Mesenchymal stem cell (in vitro differentiated cells and primary cell): ENCODE results near the gene UBR1.
A peak's percentile ranks its signal among the peaks of the same experiment; 100 is the strongest.
"Not testable (repeated sequence)": the region's sequence is repeated elsewhere in the genome, so short reads cannot be mapped to it uniquely, and the experiment has no call there.

Experiments
- DNase-seq: peaks from one replicate; pipeline ENCODE4 v3.0.0-alpha.2; 2013
- H2AFZ ChIP-seq: one replicate; pipeline ENCODE4 v1.6.1; 2013; ENCODE audit warnings: low read depth, mild to moderate bottlenecking, control low read depth, inconsistent platforms, low read length, moderate library complexity
- H2AK5ac ChIP-seq: 2 replicates; pipeline ENCODE4 v1.6.1; 2013; ENCODE audit warnings: low read length, moderate library complexity, mild to moderate bottlenecking, inconsistent platforms; ENCODE audit not compliant: severe bottlenecking
- H2BK120ac ChIP-seq: one replicate; pipeline ENCODE4 v1.6.1; 2013; ENCODE audit warnings: low read depth, mild to moderate bottlenecking, inconsistent platforms, low read length, moderate library complexity
- H2BK12ac ChIP-seq, 2 experiments: one replicate each; pipeline ENCODE4 v1.6.1; 2013; ENCODE audit warnings: inconsistent platforms in 2 of 2, low read length in 2 of 2, mild to moderate bottlenecking in 2 of 2, moderate library complexity in 2 of 2, control low read depth in 1 of 2
- H2BK15ac ChIP-seq: one replicate; pipeline ENCODE4 v1.6.1; 2013; ENCODE audit warnings: mild to moderate bottlenecking, low read depth, inconsistent platforms; ENCODE audit not compliant: poor library complexity, severe bottlenecking
- H2BK5ac ChIP-seq: 2 replicates; pipeline ENCODE4 v1.6.1; 2013; ENCODE audit warnings: low read depth, mild to moderate bottlenecking, low read length, control low read depth, inconsistent platforms; ENCODE audit not compliant: poor library complexity, severe bottlenecking
- H3K14ac ChIP-seq, 2 experiments: one replicate each; pipeline ENCODE4 v1.6.1; 2013; ENCODE audit warnings: inconsistent platforms in 2 of 2, low read length in 2 of 2, control low read depth in 1 of 2, mild to moderate bottlenecking in 1 of 2, moderate library complexity in 1 of 2
- H3K18ac ChIP-seq, 2 experiments: one replicate each; pipeline ENCODE4 v1.6.1; 2013; ENCODE audit warnings: inconsistent platforms in 2 of 2, low read length in 2 of 2, control low read depth in 1 of 2, low read depth in 1 of 2, mild to moderate bottlenecking in 1 of 2
- H3K23ac ChIP-seq, 2 experiments: one replicate each; pipeline ENCODE4 v1.6.1; 2013; ENCODE audit warnings: inconsistent platforms in 2 of 2, low read length in 2 of 2, mild to moderate bottlenecking in 2 of 2, moderate library complexity in 2 of 2, control low read depth in 1 of 2
- H3K27ac ChIP-seq: 2 replicates; pipeline ENCODE4 v1.5.1; 2013; ENCODE audit warnings: mild to moderate bottlenecking, moderate library complexity, low read length, control low read depth, inconsistent platforms; ENCODE audit not compliant: poor library complexity, severe bottlenecking
- H3K27me3 ChIP-seq, 2 experiments: 2 replicates each; pipeline versions ENCODE4 v1.6.1 to v1.7.0; 2013; ENCODE audit warnings: low read length in 2 of 2, mild to moderate bottlenecking in 2 of 2, moderate library complexity in 2 of 2, control low read depth in 1 of 2, inconsistent platforms in 1 of 2; ENCODE audit not compliant: control insufficient read depth in 1 of 2, insufficient read depth in 1 of 2
- H3K36me3 ChIP-seq, 2 experiments: 2 replicates each; pipeline versions ENCODE4 v1.6.1 to v1.7.0; 2013; ENCODE audit warnings: low read length in 2 of 2, control low read depth in 1 of 2, inconsistent platforms in 1 of 2, low read depth in 1 of 2, mild to moderate bottlenecking in 1 of 2; ENCODE audit not compliant: insufficient read depth in 2 of 2, control insufficient read depth in 1 of 2
- H3K4ac ChIP-seq, 2 experiments: one replicate each; pipeline ENCODE4 v1.6.1; 2013; ENCODE audit warnings: inconsistent platforms in 2 of 2, low read length in 2 of 2, mild to moderate bottlenecking in 2 of 2, moderate library complexity in 2 of 2, control low read depth in 1 of 2, low read depth in 1 of 2
- H3K4me1 ChIP-seq: 2 replicates; pipeline ENCODE4 v1.6.1; 2013; ENCODE audit warnings: low read depth, low read length, control low read depth; ENCODE audit not compliant: control insufficient read depth, insufficient read depth
- H3K4me2 ChIP-seq: 2 replicates; pipeline ENCODE4 v1.6.1; 2013; ENCODE audit warnings: low read length, mild to moderate bottlenecking, inconsistent platforms; ENCODE audit not compliant: poor library complexity, severe bottlenecking
- H3K4me3 ChIP-seq, 2 experiments: 2 replicates each; pipeline versions ENCODE4 v1.5.1 to v1.7.0; 2013; ENCODE audit warnings: low read length in 2 of 2, mild to moderate bottlenecking in 2 of 2, control low read depth in 1 of 2, low read depth in 1 of 2; ENCODE audit not compliant: insufficient read depth in 1 of 2
- H3K79me1 ChIP-seq: replicated peaks from 2 replicates; pipeline ENCODE4 v1.6.1; 2013; ENCODE audit warnings: mild to moderate bottlenecking, control low read depth, low read length, inconsistent platforms; ENCODE audit not compliant: poor library complexity, severe bottlenecking
- H3K9ac ChIP-seq: 2 replicates; pipeline ENCODE4 v1.7.0; 2013; ENCODE audit warnings: mild to moderate bottlenecking, low read length, moderate library complexity
- H3K9me3 ChIP-seq: 2 replicates; pipeline ENCODE4 v1.7.0; 2013; ENCODE audit warnings: mild to moderate bottlenecking, low read length; ENCODE audit not compliant: control insufficient read depth
- H4K8ac ChIP-seq: one replicate; pipeline ENCODE4 v1.6.1; 2013; ENCODE audit warnings: inconsistent platforms, mild to moderate bottlenecking, low read length, moderate library complexity
- H4K91ac ChIP-seq: one replicate; pipeline ENCODE4 v1.6.1; 2013; ENCODE audit warnings: mild to moderate bottlenecking, low read length, inconsistent platforms
- WGBS: methylation state at CpG from one replicate; pipeline ENCODE4 v1.1.7; 2013; ENCODE audit warnings: mixed read lengths; 5-methylcytosine and 5-hydroxymethylcytosine counted together

The UBR1 gene

GRCh38 chr15:42992626-42993025 lies 113.2 kb downstream of the UBR1 start:
- Histone ChIP-seq H3K9ac (no peak overlapping the region), H3K9me3 (no peaks in the 10 kb centered on the region), H2BK120ac (no peak overlapping the region), H2BK12ac (no peak overlapping the region), H3K4me1 (no peaks in the 10 kb centered on the region), H3K18ac (peak overlapping the region in 1 of 2 experiments; percentile 24), H4K8ac (no peak overlapping the region), H3K79me1 (peaks cover 7% of the 10 kb centered on the region), H3K4me2 (no peak overlapping the region), H3K27me3 (no peaks in the 10 kb centered on the region), H3K14ac (no peak overlapping the region), H3K23ac (no peak overlapping the region), H3K4ac (no peak overlapping the region), H2AFZ (no peak overlapping the region), H2AK5ac (no peak overlapping the region), H4K91ac (no peak overlapping the region), H3K36me3 (peaks cover 15 to 58% of the 10 kb centered on the region in 2 experiments), H2BK5ac (no peak overlapping the region), H3K4me3 (no peak overlapping the region), H2BK15ac (no peak overlapping the region), H3K27ac (no peak overlapping the region)
- 80% methylated on average over 3 of the region's 3 CpGs for WGBS
- DNase-seq: peak; percentile 6

GRCh38 chr15:42986693-42987342 lies 119.0 kb downstream of the UBR1 start:
- H3K4me3 ChIP-seq: no peak overlapping the region
- H3K27me3 ChIP-seq: no peaks in the 10 kb centered on the region
- no peak overlapping the region for H3K27ac ChIP-seq
- 97% methylated on average over 20 of the region's 20 CpGs for WGBS
- H2BK12ac ChIP-seq: no peak overlapping the region
- no peak overlapping the region for H4K91ac ChIP-seq
- H3K18ac ChIP-seq: no peak overlapping the region
- H3K23ac ChIP-seq: no peak overlapping the region
- no peak for DNase-seq
- H2BK120ac ChIP-seq: no peak overlapping the region
- peaks cover 24 to 76% of the 10 kb centered on the region in 2 experiments for H3K36me3 ChIP-seq
- H2AFZ ChIP-seq: no peak overlapping the region
- H3K9ac ChIP-seq: no peak overlapping the region
- no peaks in the 10 kb centered on the region for H3K4me1 ChIP-seq
- no peak overlapping the region for H2BK5ac ChIP-seq
- no peak overlapping the region for H3K14ac ChIP-seq
- no peak overlapping the region for H3K4me2 ChIP-seq
- H4K8ac ChIP-seq: no peak overlapping the region
- H3K4ac ChIP-seq: no peak overlapping the region
- peaks cover 10% of the 10 kb centered on the region for H3K79me1 ChIP-seq
- H2BK15ac ChIP-seq: no peak overlapping the region
- H2AK5ac ChIP-seq: no peak overlapping the region
- no peaks in the 10 kb centered on the region for H3K9me3 ChIP-seq

GRCh38 chr15:42984493-42985034 lies 121.3 kb downstream of the UBR1 start:
- no peak overlapping the region for H3K23ac ChIP-seq
- no peak overlapping the region for H3K4me3 ChIP-seq
- no peak overlapping the region for H2BK12ac ChIP-seq
- no peak overlapping the region for H2AK5ac ChIP-seq
- peaks cover 8% of the 10 kb centered on the region for H3K79me1 ChIP-seq
- H3K27ac ChIP-seq: no peak overlapping the region
- H3K9me3 ChIP-seq: no peaks in the 10 kb centered on the region
- H3K27me3 ChIP-seq: no peaks in the 10 kb centered on the region
- no peak overlapping the region for H3K14ac ChIP-seq
- no peak overlapping the region for H3K4me2 ChIP-seq
- H2AFZ ChIP-seq: no peak overlapping the region
- H3K36me3 ChIP-seq: peaks cover 28 to 84% of the 10 kb centered on the region in 2 experiments
- no peaks in the 10 kb centered on the region for H3K4me1 ChIP-seq
- H4K91ac ChIP-seq: no peak overlapping the region
- H2BK15ac ChIP-seq: no peak overlapping the region
- DNase-seq: no peak
- H3K9ac ChIP-seq: no peak overlapping the region
- H2BK5ac ChIP-seq: no peak overlapping the region
- H2BK120ac ChIP-seq: no peak overlapping the region
- H3K4ac ChIP-seq: no peak overlapping the region
- H3K18ac ChIP-seq: no peak overlapping the region
- H4K8ac ChIP-seq: no peak overlapping the region
- no CpG with 5 or more reads among the region's 1 CpG for WGBS

GRCh38 chr15:42979113-42979512 lies 126.7 kb downstream of the UBR1 start:
- H2AK5ac ChIP-seq, H3K4me1 ChIP-seq, H4K91ac ChIP-seq, H3K27me3 ChIP-seq, H2BK15ac ChIP-seq, H2BK12ac ChIP-seq, H3K14ac ChIP-seq, H2BK5ac ChIP-seq, H3K9me3 ChIP-seq, H3K18ac ChIP-seq, H3K4me3 ChIP-seq, H3K4ac ChIP-seq, H2BK120ac ChIP-seq, H3K27ac ChIP-seq, H4K8ac ChIP-seq, H3K23ac ChIP-seq, H3K79me1 ChIP-seq, H2AFZ ChIP-seq, H3K9ac ChIP-seq, H3K4me2 ChIP-seq: not testable (repeated sequence)
- 83% methylated on average over 3 of the region's 6 CpGs for WGBS
- peak; percentile 11 for DNase-seq
- peaks cover 17 to 83% of the 10 kb centered on the region in 2 experiments for H3K36me3 ChIP-seq
